Mucosa of gallbladder (tissue), 1 donor: ENCODE data around the gene ELANE. TPM values are rescaled to one million over a fixed set of nuclear protein-coding genes. Genes with fewer than 3 reads are reported as not detected.
"Not testable (repeated sequence)": the region's sequence is repeated elsewhere in the genome, so short reads cannot be mapped to it uniquely, and the experiment has no call there.

Experiments
- DNase-seq: peaks from one replicate; pipeline ENCODE4 v3.0.0-alpha.2; 2020; ENCODE audit warnings: low spot score
- total RNA-seq: library from RNA; stranded (reverse); gene quantifications from one replicate; pipeline ENCODE4 v1.2.1, GENCODE V29; 2021
- donor health status: DM: no; HTN: no; CAD: no.

The ELANE gene
- total RNA-seq, 1 donor from 2014 or later: not detected

DNA sequence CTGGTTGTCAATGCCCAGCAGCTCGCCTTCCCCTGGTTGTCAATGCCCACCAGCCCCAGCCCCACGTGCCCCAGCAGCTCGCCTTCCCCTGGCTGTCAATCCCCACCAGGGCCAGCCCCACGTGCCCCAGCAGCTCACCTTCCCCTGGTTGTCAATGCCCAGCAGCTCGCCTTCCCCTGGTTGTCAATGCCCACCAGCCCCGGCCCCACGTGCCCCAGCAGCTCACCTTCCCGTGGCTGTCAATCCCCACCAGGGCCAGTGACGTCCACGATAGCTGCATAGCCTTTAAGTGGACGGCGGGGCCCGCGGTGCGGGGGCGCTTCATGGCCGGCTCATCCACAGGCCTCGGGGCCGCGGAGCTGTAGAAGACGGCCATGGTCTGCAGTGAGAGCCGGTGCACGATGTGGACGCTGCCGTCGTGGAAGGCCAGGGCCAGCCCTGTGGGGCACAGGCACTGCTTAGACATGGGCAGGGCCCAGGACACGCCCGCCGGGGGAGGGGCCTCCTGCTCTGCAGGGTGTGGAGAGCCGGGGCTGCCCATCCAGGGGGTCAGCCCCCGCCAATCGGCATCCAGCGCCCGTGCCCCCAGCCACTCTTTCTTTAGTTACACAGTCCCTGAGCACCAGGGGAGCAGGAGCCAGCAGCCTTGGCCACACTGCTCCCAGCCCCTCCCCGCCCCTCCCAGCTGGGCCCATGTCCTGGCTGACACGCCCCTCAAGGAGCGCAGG lies 27.8 kb downstream of the ELANE start:
- no peak for DNase-seq

DNA sequence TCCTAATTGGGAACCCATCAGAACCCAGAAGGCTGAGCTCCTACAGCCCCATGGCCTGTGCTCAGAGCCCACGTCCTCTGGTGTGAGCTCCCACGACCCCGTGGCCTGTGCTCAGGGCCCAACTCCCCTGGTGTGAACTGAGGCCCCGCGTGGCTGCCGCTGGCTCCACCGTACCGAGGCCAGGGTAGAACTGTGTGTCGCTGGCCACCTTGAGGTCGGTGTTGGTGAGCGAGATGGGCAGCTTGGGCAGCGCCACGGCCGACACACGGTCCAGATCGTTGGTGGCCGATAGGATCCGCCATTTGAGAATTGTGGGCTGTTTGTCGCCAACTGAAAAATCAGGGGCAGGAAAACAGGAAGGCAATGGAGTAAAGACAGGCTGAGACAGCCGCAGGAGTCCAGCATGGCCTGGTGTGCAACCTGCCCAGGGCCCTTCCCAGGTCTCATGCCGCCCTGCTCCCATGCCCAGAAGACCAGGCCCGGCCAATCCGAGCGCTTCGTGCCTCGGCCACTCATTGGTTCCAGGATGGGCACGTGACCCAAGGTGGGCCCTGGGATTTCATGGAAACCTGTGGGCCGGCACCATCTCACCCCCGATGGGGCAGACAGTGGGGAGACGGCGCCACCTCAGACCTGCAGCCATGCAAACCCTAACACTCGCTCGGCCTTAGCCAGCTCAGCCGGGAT lies 29.4 kb downstream of the ELANE start:
- DNase-seq: no peak

DNA sequence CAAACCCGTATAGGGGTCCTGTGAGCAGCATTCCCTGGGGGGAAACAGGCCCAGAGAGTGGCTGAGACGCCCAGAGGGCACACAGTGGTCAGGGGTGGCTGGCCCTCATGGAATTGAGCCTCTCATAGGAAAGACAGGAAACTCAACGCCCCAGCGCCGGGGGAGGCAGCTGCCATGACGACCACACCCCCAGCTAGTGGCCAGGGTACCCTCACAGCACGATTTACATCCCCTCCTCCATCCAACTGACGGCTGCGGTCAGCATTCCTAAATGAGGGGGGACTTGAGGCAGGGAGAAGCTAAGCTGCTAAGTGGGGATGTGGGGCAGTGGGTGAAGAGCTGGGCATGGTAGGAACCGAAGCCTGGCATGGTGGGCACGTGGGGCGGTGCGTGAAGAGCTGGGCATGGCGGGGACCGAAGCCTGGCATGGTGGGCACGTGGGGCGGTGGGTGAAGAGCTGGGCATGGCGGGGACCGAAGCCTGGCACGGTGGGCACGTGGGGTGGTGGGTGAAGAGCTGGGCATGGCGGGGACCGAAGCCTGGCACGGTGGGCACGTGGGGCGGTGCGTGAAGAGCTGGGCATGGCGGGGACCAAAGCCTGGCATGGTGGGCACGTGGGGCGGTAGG lies 30.9 kb downstream of the ELANE start:
- no peak for DNase-seq

DNA sequence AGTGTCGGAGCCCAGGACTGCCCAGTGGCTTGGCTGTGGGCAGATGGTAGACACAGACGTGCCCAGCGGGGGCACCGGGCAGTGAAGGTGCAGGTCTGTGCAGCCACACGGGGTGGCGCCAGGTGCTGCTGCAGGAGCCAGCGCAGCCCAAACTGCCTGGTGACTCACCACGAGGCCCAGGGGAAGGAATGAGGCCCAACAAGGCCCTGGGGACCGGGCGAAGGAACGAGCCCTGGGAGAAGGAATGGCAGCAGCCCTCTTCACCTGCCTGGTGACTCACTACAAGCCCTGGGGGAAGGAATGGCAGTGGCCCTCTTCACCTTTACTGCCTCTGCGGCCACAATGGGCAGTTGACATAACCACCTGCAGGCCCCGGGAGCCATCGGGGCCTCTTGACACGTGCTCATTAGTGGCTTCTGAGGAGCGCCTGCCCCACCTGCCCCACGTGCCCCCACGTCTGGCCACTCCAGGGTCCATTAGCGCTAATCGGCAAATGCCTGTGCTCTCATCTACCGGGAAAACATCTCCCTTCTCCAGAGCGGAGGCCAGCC lies 31.6 kb downstream of the ELANE start:
- DNase-seq: no peak

DNA sequence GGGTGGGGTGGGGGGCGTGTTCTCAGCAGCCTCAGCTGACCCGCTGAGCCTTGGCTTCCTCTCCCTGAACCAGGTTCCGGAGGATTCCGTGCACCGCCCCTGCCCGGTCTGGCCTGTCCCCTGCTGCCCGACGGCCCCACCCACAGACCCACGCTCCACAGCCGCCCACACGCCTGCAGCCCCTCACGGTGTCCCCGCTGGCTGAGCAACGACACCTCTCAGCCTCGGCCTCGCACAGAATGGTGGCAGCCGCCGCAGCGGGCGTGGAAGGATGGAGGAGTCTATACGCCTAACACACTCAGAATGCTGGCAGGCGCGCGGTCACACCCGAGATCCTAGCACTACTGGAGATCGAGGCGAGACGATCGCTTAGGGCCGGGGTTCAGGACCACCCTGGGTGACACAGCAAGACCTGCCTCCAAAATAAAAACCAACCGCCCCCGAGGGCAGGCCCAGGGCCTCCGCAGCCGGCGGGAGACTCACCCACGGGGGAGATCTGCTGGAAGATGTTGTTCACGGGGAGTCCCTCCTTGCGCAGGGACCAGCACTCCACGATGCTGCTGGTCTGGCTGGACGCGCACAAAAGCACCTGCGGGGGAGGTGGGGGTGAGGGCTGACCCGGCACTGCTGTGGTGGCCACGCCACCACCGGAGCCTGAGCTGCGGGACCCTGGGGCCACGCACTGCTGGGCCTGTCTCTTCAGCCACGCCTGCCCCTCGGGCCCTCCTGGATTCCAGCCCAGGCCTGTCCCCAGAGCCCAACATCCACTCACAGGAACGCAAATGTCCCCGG lies 32.5 kb downstream of the ELANE start:
- no peak for DNase-seq

DNA sequence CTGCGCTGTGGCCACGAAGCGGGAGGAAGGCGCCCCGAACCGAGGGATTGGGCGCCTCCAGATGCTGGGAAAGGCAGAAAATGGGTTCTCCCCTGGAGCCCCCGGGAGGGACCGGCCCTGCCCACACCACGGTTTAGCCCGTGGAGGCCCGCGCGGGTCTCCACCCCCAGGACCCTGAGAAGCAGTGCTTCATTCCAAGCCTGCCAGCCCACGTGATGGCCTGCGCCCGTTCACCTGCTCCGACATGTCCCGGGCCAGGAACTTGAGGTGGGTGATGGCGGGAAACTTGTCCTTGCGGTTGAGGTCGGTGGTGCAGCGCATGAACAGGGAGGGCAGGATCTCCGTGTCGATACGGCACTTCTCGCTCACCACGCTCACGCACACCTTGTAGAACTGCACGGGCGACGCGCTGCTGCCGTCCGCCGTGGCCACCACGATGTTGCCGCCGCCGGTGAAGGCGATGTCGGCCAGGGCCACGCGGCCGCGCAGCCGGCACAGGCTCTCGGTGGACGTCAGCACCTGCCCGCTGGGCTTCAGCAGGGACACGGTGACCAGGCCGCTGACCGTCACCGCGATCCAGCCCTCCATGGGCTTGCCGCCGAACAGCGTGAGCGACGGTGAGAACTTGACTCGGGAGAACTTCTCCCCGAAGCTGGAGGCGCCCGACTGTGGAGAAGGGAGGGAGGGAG lies 33.6 kb downstream of the ELANE start:
- no peak for DNase-seq

DNA sequence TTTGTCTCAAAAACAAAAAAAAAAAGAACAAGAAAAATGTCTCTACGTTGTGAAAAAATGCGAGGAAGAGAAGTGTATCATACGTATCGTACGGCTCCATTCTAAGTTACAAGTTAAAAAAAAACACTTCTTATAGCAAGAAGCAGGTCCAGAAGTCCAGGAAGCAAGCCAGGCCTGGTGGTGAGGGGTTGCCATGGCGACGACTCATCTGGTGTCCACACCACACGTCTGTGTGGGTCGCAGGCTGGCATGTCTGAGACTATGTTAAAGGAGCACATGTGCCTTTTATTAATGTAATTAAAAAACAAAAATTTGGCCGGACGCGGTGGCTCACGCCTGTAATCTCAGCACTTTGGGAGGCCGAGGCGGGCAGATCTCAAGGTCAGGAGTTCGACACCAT lies 35.0 kb downstream of the ELANE start:
- DNase-seq: no peak

DNA sequence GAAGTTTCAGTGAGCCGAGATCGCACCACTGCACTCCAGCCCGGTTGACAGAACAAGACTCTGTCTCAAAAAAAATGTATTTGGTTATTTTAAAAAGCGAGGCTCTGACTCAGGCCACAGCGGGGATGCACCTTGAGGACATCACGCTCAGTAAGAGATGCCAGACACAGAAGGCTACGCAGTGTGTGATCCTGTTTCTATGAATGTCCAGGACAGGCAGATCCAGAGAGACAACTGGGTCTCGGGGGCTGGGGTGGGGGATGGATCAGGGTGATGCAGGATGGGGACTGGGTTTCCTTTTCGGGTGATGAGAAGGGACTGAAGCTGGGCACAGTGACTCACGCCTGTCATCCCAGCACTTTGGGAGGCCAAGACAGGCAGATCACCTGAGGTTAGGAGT lies 35.5 kb downstream of the ELANE start:
- no peak for DNase-seq

DNA sequence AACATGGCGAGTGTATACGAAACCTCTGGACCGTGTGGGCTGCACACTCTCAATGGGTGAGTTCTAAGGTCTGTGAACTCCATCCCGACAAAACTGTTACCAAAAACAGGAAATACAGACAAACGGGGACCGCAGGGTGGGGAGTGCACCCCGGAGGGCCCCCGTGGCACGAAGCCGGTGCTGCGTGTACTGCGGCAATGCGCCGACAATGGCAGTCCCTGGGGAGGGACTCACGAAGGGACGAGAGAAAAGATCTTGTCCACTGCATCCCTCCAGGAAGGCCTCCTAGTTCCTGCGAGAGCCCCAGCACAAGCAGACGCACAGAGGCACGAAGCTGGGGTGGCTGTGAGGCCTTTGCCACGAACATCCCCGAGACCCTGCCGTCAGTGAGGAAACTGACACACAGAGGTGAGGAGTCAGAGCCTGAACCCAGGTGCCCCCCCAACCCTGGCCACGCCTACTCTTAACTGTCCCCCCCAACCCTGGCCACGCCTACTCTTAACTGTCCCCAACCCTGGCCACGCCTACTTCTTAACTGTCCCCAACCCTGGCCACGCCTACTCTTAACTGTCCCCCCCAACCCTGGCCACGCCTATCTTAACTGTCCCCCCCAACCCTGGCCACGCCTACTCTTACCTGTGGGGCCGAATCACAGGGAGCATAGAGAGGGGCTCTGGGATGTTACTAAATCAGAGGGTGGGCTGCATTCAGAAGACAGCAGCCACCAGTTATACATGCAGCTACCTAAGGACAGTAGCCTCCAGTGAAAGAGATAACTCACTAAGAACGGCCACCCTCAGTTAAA lies 36.7 kb downstream of the ELANE start:
- no peak for DNase-seq

DNA sequence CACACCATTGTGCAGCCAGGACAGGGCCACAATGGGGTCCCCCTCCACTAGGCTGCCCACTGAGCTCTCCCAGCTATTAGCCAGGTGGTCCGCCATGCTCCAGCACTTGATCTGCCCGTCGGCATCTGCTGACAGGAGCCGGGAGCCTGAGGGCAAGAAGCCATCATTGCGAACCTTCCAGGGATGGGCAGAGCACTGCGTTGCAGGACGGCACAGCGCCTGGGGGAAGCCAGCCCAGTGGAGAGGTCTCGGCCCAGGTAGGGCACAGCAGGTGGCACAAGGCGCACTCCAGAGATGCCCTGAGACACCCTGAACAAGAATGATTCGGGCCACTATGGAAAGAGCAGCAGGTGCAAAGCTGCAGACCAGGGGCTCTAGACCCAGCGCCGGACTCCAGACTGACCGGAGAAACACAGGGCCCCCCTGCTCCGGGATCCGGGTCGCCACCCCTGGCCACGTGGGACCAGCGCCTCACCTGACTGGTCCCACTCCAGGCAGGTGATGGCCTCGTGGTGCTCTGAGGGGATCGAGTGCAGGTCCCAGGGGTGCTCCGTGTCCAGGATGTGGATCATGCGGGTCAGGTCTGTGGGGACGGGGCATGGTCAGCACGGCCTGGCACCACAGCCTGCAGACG lies 37.7 kb downstream of the ELANE start:
- no peak for DNase-seq

DNA sequence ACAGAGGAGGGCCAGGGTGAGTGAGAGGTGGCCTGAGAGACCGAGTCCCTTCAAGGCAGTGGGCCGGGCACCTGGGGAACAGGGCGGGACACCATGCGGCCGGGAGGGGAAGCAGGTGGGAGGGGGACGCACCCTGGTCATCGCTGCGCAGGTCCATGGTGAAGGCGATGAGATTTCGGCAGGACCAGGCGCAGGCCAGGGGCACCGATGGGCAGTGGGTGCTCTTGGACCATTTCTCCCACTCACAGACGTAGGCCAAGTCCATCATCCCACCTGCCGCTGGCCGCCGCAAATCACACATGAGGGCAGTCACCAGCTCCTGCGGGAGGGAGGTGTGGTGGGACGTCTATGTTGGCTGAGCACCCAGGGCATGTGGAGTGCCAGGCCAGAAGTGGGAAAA lies 38.7 kb downstream of the ELANE start:
- no peak for DNase-seq

DNA sequence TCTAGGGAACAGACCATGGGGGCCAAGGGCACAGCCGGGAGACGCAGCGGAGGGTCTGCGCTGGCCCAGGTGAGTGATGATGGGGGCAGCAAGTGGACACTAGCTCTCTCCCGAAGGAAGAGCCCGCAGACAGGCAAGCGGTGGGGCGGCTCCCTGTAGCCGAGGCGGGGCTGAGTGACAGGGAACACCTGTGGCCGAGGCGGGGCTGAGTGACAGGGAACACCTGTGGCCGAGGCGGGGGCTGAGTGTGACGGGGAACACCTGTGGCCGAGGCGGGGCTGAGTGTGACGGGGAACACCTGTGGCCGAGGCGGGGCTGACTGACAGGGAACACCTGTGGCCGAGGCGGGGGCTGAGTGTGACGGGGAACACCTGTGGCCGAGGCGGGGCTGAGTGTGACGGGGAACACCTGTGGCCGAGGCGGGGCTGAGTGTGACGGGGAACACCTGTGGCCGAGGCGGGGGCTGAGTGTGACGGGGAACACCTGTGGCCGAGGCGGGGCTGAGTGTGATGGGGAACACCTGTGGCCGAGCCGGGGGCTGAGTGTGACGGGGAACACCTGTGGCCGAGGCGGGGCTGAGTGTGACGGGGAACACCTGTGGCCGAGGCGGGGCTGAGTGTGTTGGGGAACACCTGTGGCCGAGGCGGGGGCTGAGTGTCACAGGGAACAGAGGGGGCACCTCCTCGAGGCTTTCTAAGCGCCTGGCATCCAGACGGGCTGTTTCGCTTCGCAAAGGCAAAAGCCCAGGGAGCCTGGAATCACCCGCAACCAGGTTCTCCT lies 39.5 kb downstream of the ELANE start:
- not testable (repeated sequence) for DNase-seq

DNA sequence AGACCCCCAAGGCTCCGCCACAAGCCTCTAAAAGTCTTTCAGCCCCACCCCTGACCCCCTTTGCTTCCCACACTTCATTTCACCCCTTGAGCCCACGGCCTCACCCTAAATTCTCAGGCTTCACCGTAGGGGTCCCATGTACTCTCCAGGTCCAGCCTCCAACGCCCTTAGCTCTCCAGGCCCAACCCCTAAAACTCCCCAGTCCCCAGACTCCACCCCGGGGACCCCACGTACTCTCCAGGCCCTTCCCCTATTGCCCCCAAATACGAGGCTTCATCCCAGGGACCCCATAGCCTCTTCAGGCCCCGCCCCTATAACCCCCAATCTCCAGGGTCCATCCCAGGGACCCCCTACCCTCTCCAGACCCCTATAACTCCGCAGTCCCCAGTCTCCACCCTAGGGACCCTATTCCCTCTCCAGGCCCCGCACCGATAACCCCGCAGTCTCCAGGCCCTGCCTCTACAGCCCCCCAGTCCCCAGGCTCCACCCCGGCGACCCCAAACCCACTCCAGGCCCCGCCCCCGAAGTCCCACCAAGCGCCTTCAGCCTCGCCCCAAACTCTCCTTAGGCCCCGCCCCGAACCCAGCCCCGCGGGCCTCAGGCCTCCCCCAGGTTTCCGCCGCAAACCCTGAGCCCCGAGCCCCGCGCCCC lies 40.3 kb downstream of the ELANE start:
- no peak for DNase-seq

DNA sequence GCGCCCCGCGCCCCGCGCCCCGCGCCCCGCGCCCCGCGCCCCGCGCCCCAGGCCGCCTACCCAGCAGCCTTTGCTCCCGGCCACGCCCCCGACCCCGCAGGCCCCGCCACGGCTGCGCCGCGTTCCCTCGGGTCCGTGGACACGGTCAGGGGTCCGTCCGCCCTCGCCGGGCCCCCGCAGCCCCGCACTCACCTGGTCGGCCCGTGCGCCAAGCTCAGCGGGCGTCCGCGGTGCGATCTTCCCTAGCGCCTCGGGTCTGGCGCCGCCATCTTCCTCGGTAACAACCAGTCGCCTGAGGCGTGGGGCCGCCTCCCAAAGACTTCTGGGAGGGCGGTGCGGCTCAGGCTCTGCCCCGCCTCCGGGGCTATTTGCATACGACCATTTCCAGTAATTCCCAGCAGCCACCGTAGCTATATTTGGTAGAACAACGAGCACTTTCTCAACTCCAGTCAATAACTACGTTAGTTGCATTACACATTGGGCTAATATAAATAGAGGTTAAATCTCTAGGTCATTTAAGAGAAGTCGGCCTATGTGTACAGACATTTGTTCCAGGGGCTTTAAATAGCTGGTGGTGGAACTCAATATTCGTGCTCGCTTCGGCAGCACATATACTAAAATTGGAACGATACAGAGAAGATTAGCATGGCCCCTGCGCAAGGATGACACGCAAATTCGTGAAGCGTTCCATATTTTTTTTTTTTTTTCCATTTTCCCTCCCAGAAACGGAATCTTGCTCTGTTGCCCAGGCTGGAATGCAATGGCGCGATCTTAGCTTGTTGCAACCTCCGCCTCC lies 41.0 kb downstream of the ELANE start, which contains the start of the genes MED16 and RNU6-9:
Gene MED16, minus strand, starts transcription at position 294 of the 796 bp plus-strand sequence. CDS start 2,056 bp downstream, outside the sequence.
Gene RNU6-9, plus strand, starts transcription at position 591 of the 796 bp plus-strand sequence.
- peak; percentile 93 for DNase-seq

DNA sequence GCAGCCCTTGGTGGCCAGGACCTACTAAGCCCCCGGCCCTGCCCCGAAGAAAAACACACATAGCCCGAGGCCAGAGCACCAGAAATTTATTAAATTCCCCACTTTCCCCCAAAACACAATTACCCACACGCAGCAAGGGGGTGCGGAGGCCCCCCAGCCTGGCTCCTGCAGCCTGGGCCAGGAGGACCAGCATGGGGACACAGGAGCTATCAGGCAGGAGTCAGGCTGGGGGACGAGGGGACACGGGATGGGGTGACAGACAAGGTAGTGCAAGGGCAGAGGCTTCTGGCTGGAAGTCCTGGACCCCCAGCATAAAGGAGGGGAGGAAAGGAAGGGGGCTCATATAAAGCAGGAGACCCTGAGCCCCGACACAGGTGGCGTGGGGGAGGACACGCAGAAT lies 44.3 kb downstream of the ELANE start:
- no peak for DNase-seq

DNA sequence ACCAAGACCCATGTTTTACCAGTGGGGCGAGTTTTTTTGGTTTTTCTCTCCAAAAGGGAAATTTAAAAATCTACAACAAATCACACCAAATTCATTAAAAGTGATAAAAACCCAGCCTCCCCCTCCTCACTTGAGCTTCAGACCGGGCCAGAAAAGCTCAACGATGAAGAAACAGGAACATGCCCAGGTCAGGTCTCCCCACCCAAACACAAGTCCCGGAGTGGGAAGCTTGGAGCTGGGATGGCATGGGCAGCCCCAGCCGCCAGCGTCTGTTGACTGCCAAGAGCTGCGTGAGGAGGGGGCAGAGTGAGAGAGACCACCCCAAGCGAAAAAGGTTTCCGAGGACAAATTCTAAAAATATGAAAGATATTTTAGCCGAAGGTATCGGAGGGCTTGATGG lies 44.9 kb downstream of the ELANE start:
- DNase-seq: no peak

DNA sequence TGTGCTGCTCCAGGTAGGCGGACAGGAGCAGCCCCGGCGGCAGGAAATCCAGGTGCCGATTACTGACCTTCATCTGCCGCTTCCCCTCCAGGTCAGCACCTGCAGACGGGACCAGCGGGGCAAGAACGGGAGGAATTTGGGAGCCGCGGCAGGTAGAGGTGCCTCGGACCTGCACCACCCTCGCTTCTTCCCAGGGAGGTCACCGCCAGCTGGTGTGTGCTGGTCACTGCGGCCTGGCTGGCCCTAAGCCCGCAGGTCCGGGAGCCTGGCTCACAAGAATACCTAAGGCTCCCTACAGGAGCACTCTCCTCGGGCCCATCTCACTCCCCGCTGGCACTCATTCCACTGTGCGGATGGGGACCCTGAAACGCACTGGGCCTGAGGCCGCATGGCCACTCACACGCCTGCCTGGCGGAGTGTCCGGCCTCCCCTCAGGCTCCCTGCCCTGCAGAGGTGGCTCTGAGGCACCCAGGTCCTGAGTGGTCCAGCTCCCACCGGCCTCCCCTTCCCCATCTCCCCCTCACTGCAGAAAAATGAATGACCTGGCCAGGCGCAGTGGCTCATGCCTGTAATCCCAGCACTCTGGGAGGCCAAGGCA lies 45.4 kb downstream of the ELANE start:
- DNase-seq: no peak
